H1 (cell line): Measurements from ENCODE around the gene PLA2G4E.

Experiments used
- BACH1 ChIP-seq: IDR thresholded peaks from 2 replicates; pipeline ENCODE4 v1.6.1; 2012; ENCODE audit warnings: low read length, improper control_type of control experiment
- JUND ChIP-seq: IDR thresholded peaks from 2 replicates; pipeline ENCODE4 v1.6.1; 2011; ENCODE audit warnings: mild to moderate bottlenecking, improper control_type of control experiment, low read length
- NRF1 ChIP-seq: IDR thresholded peaks from 2 replicates; pipeline ENCODE4 v1.6.1; 2011; ENCODE audit warnings: mild to moderate bottlenecking, low read depth, low read length, improper control_type of control experiment
- POLR2A ChIP-seq, 2 experiments: IDR thresholded peaks; 1 replicate in 1 of 2; 2 replicates in 1 of 2; pipeline ENCODE4 v1.6.1; 2011; ENCODE audit warnings: low read depth in 2 of 2, low read length in 2 of 2, mild to moderate bottlenecking in 2 of 2; ENCODE audit errors: control extremely low read depth in 1 of 2
- RFX5 ChIP-seq: IDR thresholded peaks from 2 replicates; pipeline ENCODE4 v1.6.1; 2011; ENCODE audit warnings: low read depth, low read length, improper control_type of control experiment, borderline replicate concordance
- SP1 ChIP-seq: IDR thresholded peaks from 2 replicates; pipeline ENCODE4 v1.6.1; 2011; ENCODE audit warnings: low read depth, low read length
- TAF1 ChIP-seq: IDR thresholded peaks from 2 replicates; pipeline ENCODE4 v1.6.1; 2011; ENCODE audit warnings: mild to moderate bottlenecking, low read depth, low read length
- TAF7 ChIP-seq: optimal IDR thresholded peaks from 2 replicates; pipeline ENCODE3; 2011; ENCODE audit warnings: low read depth, mild to moderate bottlenecking, inconsistent platforms, low read length, moderate library complexity, borderline replicate concordance
- TF ChIP-seq, protein P1 (sequence below), 3 experiments: IDR thresholded peaks; 1 replicate in 2 of 3; 2 replicates in 1 of 3; pipeline versions ENCODE4 v1.5.1 to v1.6.1; 2011; ENCODE audit warnings: low read length in 3 of 3, mild to moderate bottlenecking in 3 of 3, inconsistent platforms in 2 of 3, low read depth in 1 of 3, moderate library complexity in 1 of 3; ENCODE audit not compliant: insufficient read depth in 1 of 3; ENCODE audit errors: control extremely low read depth in 1 of 3

- TF ChIP-seq, protein P1, sequence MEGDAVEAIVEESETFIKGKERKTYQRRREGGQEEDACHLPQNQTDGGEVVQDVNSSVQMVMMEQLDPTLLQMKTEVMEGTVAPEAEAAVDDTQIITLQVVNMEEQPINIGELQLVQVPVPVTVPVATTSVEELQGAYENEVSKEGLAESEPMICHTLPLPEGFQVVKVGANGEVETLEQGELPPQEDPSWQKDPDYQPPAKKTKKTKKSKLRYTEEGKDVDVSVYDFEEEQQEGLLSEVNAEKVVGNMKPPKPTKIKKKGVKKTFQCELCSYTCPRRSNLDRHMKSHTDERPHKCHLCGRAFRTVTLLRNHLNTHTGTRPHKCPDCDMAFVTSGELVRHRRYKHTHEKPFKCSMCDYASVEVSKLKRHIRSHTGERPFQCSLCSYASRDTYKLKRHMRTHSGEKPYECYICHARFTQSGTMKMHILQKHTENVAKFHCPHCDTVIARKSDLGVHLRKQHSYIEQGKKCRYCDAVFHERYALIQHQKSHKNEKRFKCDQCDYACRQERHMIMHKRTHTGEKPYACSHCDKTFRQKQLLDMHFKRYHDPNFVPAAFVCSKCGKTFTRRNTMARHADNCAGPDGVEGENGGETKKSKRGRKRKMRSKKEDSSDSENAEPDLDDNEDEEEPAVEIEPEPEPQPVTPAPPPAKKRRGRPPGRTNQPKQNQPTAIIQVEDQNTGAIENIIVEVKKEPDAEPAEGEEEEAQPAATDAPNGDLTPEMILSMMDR (IDR thresholded peaks at IDR 0.05; ENCODE audit: control extremely low read depth in 1 of 3, insufficient read depth in 1 of 3, low read depth in 1 of 3, low read length in 3 of 3) = no peak
- TF ChIP-seq SP1 (no peak), TAF7 (no peak), TAF1 (no peak), JUND (no peak), RFX5 (no peak), POLR2A (IDR thresholded peaks at IDR 0.05; ENCODE audit: control extremely low read depth in 1 of 2, low read depth in 2 of 2, low read length in 2 of 2) (no peak), NRF1 (no peak), BACH1 (no peak)
Measured at GRCh38 chr15:41939986-41940385, 80.9 kb downstream of the PLA2G4E start.
